ENCODE measurements around the gene CASZ1. TPM values are rescaled to one million over a fixed set of nuclear protein-coding genes. Genes with fewer than 3 reads are reported as not detected.

The CASZ1 gene
- total RNA-seq, 1 donor, result under 0.01 TPM

GRCh38 chr1:10815858-10816195 is 19.4 kb upstream of the CASZ1 start:
- TF ChIP-seq, protein P1, sequence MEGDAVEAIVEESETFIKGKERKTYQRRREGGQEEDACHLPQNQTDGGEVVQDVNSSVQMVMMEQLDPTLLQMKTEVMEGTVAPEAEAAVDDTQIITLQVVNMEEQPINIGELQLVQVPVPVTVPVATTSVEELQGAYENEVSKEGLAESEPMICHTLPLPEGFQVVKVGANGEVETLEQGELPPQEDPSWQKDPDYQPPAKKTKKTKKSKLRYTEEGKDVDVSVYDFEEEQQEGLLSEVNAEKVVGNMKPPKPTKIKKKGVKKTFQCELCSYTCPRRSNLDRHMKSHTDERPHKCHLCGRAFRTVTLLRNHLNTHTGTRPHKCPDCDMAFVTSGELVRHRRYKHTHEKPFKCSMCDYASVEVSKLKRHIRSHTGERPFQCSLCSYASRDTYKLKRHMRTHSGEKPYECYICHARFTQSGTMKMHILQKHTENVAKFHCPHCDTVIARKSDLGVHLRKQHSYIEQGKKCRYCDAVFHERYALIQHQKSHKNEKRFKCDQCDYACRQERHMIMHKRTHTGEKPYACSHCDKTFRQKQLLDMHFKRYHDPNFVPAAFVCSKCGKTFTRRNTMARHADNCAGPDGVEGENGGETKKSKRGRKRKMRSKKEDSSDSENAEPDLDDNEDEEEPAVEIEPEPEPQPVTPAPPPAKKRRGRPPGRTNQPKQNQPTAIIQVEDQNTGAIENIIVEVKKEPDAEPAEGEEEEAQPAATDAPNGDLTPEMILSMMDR (IDR thresholded peaks at IDR 0.05; ENCODE audit: insufficient read depth, low read depth, low read length), result no peak
- H3K4me3 ChIP-seq (ENCODE audit: low read depth, low read length), result no peak overlapping the region
- DNase-seq (ENCODE audit: low read depth), result no peak

- no peak for DNase-seq (ENCODE audit: low read depth)
- TF ChIP-seq, protein P1 (IDR thresholded peaks at IDR 0.05; ENCODE audit: insufficient read depth, low read depth, low read length), result no peak
- H3K4me3 ChIP-seq (ENCODE audit: low read depth, low read length), result no peak overlapping the region
Observed at GRCh38 chr1:10814976-10815857, 18.8 kb upstream of the CASZ1 start.

DNA sequence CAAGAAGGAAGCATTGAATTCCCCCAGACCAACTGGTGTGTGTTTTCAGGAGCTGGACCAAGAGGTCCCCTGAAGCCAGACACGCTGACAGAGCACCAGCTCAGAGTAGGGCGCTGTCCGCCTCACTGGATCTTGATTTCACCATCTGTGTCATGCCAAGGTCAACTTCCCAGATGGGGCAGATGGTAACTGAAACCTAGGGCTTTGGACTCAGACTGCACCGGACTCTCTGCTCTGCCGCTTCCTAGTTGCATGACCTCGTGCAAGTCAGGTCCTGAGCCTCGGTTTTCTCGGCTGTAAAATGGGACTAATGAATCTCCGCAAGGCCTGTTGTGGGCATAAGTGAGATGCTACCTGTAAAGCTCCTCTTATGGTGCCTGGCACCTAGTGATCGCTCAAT is 17.9 kb upstream of the CASZ1 start:
- TF ChIP-seq, protein P1 (IDR thresholded peaks at IDR 0.05; ENCODE audit: insufficient read depth, low read depth, low read length), result no peak
- no peak for DNase-seq (ENCODE audit: low read depth)
- no peak overlapping the region for H3K4me3 ChIP-seq (ENCODE audit: low read depth, low read length)

DNA sequence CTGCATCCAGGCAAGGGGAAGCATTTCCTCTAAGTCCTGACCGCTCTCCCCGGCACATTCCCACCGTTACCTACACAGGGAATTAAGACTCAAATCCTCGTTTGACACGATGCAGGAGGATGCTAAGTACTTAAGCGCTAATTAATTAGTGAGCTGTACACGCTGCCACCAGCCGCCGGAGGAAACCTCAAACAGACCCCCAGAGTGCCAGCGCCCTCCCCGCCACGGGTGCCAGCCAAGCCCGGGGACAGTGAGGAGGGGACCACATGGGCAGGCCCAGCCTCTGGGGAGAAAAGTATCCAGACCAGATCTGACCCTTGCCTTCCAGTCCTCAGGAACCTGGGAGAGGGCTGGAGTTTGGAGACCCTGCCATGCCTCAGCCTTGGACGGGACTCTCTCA is 17.4 kb upstream of the CASZ1 start:
- H3K4me3 ChIP-seq (ENCODE audit: low read depth, low read length), result no peak overlapping the region
- TF ChIP-seq, protein P1 (IDR thresholded peaks at IDR 0.05; ENCODE audit: insufficient read depth, low read depth, low read length), result no peak
- DNase-seq (ENCODE audit: low read depth), result no peak

DNA sequence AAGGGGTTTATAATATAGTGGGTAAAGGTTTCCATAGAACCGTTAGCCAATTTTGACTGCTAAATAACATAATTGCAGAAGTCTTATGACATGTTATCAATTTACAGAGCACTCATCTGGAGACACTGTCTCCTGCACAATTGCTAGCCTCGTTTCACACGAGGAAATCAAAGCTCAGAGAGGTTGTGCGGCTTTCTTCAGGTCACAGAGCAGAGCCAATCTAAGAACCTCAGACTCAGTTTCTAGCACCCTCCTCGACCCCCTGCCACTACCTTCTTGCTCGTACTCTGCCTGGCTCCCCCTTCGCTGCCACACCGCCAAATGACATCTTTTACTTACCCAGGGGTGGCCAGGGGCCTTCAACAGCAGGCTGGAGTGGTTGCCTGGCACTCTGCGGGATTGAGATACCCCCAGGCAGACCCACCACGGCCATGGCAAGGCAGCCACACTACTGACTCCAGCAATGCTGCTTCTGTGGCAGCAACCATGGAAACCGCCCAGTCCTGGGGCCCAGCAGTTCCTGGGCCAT is 16.0 kb upstream of the CASZ1 start:
- no peak for DNase-seq (ENCODE audit: low read depth)
- H3K4me3 ChIP-seq (ENCODE audit: low read depth, low read length), result no peak overlapping the region
- TF ChIP-seq, protein P1 (IDR thresholded peaks at IDR 0.05; ENCODE audit: insufficient read depth, low read depth, low read length), result no peak

DNA sequence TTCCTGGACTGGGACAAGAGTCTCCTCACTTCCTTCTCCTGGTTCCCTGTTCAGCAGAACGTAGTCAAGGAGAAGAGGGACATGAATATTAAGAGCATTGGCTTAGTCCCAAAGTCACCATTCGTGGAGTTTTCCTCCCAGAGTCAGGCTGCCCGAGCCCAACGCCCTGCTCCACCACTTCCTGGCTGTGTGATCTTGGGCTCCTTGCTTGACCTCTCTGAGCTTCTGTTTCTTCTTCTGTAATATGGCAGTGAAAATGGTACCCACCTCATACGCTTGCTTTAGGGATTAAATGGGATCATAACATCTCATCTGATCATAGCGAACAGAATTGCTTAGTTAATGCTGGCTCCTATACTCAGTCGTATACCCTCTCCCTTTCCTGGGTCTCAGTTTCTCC is 12.0 kb upstream of the CASZ1 start:
- TF ChIP-seq, protein P1 (IDR thresholded peaks at IDR 0.05; ENCODE audit: insufficient read depth, low read depth, low read length), result no peak
- DNase-seq (ENCODE audit: low read depth), result no peak
- H3K4me3 ChIP-seq (ENCODE audit: low read depth, low read length), result no peak overlapping the region

Measured in fibroblast of villous mesenchyme (primary cell).